Vagina (tissue), 2 donors: ENCODE results near the gene MTSS2.

Experiments used
- CTCF ChIP-seq, 3 experiments: fragments of 450-650 bp in 2 of 3; fragments of 200-600 bp in 1 of 3; sonication (generic) in 1 of 3; IDR thresholded peaks; one replicate each; pipeline ENCODE4 v1.5.1; 2017 to 2019; ENCODE audit warnings: antibody characterized with exemption in 3 of 3, mild to moderate bottlenecking in 2 of 3, moderate library complexity in 2 of 3
- POLR2A ChIP-seq, 2 donors: fragments of 450-650 bp; IDR thresholded peaks; one replicate each; pipeline ENCODE4 v1.6.1; 2017; ENCODE audit warnings: antibody characterized with exemption in 2 of 2, mild to moderate bottlenecking in 2 of 2, moderate library complexity in 2 of 2
- POLR2AphosphoS5 ChIP-seq, 2 donors: sonication (generic); formaldehyde crosslinking; IDR thresholded peaks; one replicate each; pipeline ENCODE4 v1.9.0; 2017; ENCODE audit warnings: antibody characterized with exemption in 2 of 2, mild to moderate bottlenecking in 2 of 2, low read depth in 1 of 2; ENCODE audit not compliant: insufficient read depth in 1 of 2

GRCh38 chr16:70714581-70715054, 28.8 kb upstream of the MTSS2 start:
- TF ChIP-seq CTCF (IDR thresholded peaks at IDR 0.05) (no peak), POLR2AphosphoS5 (IDR thresholded peaks at IDR 0.05; ENCODE audit: insufficient read depth in 1 of 2, low read depth in 1 of 2) (no peak), POLR2A (IDR thresholded peaks at IDR 0.05) (no peak)
